Gastroesophageal sphincter (tissue), 3 donors: ENCODE measurements around the gene CLDN11.

Experiments used
- EP300 ChIP-seq: sonication (generic); formaldehyde crosslinking; IDR thresholded peaks from one replicate; pipeline ENCODE4 v1.6.1; 2017; ENCODE audit warnings: antibody characterized with exemption, mild to moderate bottlenecking
- POLR2A ChIP-seq, 2 donors: fragments of 450-650 bp; IDR thresholded peaks; one replicate each; pipeline ENCODE4 v1.6.1; 2017; ENCODE audit warnings: antibody characterized with exemption in 2 of 2, mild to moderate bottlenecking in 2 of 2, moderate library complexity in 1 of 2
- TF ChIP-seq, protein P1 (sequence below), 4 experiments: fragments of 200-600 bp in 2 of 4; fragments of 450-650 bp in 2 of 4; sonication (generic) in 1 of 4; IDR thresholded peaks; one replicate each; pipeline ENCODE4 v1.5.1; 2017 to 2019; ENCODE audit warnings: antibody characterized with exemption in 4 of 4, mild to moderate bottlenecking in 2 of 4, moderate library complexity in 2 of 4

DNA sequence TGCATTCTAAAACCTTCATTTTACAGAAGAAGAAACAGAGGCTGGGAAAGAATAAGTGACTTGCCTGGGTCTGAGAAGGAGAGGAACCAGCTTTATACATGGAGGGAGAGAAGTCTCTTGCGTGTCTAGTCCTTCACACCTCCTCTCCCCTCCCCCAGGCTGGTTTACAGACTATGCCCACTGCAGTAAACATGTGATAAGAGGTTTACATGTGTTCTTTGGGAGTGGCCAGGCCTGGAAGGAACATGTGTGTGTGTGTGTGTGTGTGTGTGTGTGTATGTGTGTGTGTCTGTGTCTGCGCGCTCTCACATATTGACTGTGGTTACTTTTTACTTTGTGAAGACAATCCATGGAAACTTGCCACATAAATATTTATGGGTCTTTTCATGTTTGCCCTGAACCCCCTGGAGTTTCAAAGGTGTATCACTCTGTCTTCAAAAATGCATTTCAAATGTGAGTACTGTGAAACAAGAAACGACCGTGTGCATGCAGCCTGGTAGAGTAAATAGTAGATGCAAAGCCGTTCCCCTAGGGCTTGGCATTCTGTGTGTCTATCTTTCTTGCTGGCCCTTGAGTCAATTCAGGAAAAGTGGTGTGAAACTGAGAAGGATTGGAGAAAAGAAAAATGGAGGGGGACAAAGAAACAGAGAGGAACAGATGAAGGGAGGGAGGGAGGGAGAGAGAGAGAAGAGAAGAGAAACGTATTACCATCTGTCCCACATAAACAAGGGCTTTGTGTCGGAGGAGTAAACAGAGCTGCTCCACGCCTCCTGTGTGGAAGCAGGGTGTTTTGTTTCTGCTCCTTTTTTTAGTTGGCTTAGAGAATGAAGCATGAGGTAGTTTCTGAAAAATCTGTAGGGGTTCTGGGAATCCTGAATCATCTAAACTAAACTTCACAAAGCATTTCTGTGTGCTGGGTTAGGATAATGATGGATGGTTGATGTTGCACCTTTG is 51.7 kb downstream of the CLDN11 start:
- TF ChIP-seq, protein P1, sequence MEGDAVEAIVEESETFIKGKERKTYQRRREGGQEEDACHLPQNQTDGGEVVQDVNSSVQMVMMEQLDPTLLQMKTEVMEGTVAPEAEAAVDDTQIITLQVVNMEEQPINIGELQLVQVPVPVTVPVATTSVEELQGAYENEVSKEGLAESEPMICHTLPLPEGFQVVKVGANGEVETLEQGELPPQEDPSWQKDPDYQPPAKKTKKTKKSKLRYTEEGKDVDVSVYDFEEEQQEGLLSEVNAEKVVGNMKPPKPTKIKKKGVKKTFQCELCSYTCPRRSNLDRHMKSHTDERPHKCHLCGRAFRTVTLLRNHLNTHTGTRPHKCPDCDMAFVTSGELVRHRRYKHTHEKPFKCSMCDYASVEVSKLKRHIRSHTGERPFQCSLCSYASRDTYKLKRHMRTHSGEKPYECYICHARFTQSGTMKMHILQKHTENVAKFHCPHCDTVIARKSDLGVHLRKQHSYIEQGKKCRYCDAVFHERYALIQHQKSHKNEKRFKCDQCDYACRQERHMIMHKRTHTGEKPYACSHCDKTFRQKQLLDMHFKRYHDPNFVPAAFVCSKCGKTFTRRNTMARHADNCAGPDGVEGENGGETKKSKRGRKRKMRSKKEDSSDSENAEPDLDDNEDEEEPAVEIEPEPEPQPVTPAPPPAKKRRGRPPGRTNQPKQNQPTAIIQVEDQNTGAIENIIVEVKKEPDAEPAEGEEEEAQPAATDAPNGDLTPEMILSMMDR (IDR thresholded peaks at IDR 0.05), result no peak
- no peak for TF ChIP-seq EP300
- TF ChIP-seq POLR2A (IDR thresholded peaks at IDR 0.05), result no peak
